HG02884 (cell line): ENCODE results near the gene RAB36.

Experiments
- ATAC-seq: cut with Tn5 transposase; IDR thresholded peaks from one replicate; pipeline ENCODE4 v1.9.1; 2021; ENCODE audit warnings: mild to moderate bottlenecking, moderate library complexity; ENCODE audit not compliant: unreplicated experiment

Gene RAB36

GRCh38 chr22:23180301-23180892 lies 35.1 kb downstream of the RAB36 start, which contains the start of gene BCR:
Gene BCR, plus strand, starts transcription at chr22:23180509. Its CDS starts 452 bp downstream, at chr22:23180961.
- no peak for ATAC-seq

- ATAC-seq = no peak
These were observed 35.8 kb downstream of the RAB36 start for GRCh38 chr22:23180893-23181720.

- no peak for ATAC-seq
These were observed 36.5 kb downstream of the RAB36 start for GRCh38 chr22:23181721-23182308.

DNA sequence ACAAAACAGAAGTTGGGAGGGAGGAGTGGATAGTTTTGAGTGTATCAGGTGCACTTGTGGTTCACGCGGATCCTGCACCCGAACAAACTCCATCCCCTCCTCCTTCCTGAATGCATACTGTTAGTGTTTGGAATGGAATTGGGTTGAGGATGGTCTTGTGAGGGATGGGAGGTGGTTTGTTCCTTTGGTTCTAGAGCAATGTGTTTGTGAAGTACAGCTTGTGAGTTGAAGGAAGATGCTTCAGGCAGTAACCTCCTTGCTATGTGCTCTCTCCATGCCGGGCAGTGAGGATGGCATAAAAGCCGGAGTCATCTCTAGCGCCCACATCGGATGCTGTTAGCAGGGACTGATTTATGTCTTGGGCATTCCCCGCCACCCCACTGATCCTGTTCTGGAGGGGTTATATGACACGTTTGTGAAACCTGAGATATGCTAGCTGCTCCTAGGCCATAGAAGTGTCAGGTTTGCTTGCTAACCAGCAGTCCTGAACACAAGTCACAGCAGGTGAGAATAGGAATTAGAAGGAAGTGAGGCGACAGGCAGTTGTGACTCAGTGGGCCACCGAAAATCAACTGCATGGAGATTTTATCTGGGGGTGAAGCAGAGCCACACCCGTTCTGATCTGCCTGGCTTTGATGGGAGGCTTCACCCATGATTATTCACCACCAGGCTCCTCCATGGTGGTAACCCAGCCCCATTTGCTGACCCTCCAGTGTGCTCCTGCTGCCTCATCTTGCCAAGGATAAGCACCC lies 37.2 kb downstream of the RAB36 start:
- ATAC-seq = no peak

GRCh38 chr22:23183061-23183698 lies 37.9 kb downstream of the RAB36 start:
- no peak for ATAC-seq

GRCh38 chr22:23184100-23184763 lies 39.0 kb downstream of the RAB36 start:
- no peak for ATAC-seq

GRCh38 chr22:23184764-23185113 lies 39.5 kb downstream of the RAB36 start:
- ATAC-seq = no peak

- no peak for ATAC-seq
These were observed 41.9 kb downstream of the RAB36 start for GRCh38 chr22:23187211-23187610.

- no peak for ATAC-seq
These were observed 42.8 kb downstream of the RAB36 start for GRCh38 chr22:23187871-23188700.

DNA sequence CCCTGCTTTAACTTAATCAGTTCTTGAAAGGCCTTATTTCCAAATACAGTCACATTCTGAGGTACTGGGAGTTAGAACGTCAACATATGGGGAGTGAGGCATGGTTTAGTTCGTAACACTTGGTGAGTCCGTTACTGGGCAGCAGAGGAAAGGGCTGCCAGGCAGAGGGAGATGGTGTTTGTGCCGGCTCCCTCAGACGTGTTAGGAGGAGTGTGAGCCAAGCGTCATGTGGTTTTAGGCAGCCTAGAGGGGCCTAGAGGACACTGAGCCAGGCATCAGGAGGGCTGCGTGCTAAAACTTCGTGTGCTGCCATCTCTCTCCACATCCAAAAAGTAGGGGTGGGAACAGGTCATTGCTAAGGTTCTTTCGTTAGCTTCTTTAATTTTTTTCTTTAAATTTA lies 45.2 kb downstream of the RAB36 start:
- ATAC-seq = no peak

DNA sequence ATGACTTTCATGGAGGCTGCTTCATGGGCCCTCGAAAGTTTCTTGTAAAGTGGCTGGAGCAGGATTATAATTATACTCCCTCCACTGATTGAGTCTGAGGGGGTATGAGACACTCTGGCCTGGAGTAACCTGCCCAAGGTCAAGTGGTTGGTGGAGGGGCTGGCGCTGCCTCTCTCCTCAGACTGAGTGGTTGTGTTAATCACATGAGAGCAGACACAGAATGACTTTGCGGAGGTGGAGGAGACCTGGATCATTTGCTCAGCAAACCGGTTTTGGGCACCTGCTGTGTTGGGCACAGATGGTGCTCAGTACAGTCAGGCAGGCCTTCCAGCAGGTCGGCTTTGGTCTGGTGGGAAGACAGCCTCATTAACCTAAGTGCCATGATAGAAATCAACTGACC lies 46.9 kb downstream of the RAB36 start:
- ATAC-seq = no peak

DNA sequence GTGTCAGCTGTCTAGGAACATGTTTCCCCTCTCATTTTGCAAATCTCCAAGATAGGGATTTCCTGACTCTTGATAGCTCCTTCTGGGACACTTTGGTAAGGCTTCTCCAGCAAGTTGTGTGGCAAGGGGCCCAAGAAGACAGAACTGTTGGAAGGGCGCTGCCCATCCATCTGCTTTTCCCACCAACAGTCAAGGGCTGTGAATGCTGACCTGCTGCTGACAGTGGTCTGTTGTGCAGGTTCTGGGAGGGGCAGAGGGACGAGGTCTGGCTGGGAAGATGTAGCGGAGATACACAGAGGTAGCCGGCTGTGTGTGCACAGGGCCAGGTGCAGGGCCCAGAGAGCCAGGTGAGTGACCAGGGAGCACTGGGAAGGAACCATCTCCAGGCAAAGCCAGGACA lies 47.3 kb downstream of the RAB36 start:
- ATAC-seq = no peak

DNA sequence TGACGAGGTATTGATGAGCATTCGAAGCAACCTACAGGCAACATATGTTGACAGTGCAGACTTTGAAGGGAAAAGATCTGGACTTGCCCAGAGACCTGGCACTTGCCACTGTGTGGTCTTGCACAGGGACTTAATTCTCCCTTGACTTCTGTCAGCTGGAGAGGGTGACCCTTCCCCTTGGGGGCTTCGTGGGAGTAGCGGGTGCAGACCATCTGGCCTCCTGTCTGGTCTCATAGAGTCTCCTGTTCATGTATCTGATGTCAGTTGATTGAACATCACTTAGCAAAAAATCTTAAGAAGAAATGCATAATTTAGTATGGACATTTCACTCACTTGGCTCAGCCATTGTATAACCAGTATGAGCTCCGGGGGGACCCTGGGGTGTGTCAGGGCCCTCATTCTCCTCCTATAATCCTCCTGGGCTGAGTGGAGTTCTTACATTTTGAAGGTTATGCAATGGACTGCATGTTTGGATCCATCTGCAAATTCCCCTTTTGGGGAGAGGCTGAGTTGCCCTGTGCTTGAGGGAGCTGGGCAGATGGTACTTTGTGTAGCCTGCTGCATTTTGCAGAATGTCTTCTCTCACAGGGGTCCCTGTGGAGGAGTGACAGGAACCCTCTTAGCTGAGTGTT lies 48.0 kb downstream of the RAB36 start:
- ATAC-seq = no peak

DNA sequence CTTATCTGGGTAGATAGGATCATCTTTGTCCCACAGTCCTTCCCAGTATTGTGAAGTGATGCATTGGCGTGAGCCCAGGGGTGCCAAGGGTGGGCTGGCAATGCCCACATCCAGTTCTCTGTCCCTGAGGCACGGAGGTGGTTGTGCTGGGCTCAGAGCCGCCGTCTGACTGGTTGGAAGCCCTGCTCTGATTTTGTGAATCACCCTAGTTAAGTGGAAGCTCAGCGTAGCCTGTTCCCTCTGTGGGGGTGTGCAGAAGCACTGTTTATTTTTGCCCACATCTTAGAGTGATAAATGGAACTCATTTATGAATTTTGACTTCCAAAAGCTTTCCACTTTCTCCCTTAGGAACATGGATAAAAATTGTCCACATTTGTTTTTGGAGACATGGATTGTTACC lies 48.6 kb downstream of the RAB36 start:
- no peak for ATAC-seq

DNA sequence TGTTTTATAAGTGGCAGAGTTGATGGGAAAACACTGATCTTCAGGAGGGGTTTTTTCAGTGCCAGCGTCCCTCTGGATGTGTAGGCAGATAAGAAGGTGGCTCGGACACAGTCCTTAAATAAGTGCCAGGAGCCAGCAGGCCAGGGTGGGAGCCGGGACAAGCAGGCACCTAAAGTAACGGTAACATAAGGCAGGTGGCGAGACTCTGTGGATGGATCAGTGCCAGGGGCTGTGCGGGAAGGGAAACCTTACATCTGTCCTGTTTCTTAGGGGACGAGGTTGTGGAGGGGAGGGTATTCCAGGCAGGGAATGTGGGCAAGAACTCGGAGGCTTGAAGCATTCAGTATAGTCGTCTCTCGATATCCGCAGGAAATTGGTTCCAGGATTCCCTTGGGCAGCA lies 50.9 kb downstream of the RAB36 start:
- ATAC-seq = no peak

GRCh38 chr22:23197836-23198235 lies 52.6 kb downstream of the RAB36 start:
- no peak for ATAC-seq

- no peak for ATAC-seq
These were observed 53.9 kb downstream of the RAB36 start for GRCh38 chr22:23199159-23199558.

DNA sequence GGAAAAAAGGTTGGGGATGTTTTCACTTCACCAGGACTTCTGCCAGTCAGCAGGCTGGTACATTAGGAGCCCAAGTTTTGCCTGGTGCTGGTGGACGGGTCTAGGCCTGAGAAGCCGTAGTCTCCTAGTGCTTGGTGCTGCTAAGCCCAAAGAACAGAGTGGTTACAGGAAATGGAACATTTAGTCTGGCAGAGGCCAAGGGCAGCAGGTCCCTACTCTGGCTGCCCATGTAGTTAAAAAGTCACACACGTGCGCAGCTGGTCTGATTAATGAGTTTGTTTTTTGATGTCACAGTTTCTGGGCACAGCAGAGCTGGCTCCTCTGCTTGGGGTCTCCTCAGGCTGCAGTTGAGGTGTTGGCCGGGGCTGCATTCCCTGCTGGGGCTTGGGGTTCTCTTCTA lies 55.6 kb downstream of the RAB36 start:
- ATAC-seq = no peak

- ATAC-seq = no peak
These were observed 57.7 kb downstream of the RAB36 start for GRCh38 chr22:23202812-23203451.
